Measurements from ENCODE around the gene NFASC.

The NFASC gene

DNA sequence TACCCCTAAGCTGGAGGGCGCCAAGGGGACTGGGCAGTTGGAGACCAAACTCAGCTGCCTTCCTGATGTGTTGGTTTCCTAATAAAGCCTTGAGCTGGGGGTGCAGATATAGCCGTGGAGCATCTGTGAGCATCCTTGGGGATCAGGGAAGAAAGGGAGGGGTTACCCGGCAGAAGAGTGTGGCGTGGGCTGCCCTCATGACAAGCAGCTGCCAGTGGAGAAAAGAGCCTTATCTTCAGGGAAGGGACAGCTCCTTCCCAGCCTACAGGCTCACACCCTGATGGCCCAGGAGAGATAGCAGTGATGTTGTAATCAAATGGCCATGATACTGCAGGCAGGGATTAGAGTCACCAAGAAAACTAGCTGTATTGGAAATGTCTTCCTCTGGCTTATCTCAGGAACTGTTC is 10.8 kb upstream of the NFASC start:
- no peak for DNase-seq (ENCODE audit: low read depth in 2 of 2)

DNA sequence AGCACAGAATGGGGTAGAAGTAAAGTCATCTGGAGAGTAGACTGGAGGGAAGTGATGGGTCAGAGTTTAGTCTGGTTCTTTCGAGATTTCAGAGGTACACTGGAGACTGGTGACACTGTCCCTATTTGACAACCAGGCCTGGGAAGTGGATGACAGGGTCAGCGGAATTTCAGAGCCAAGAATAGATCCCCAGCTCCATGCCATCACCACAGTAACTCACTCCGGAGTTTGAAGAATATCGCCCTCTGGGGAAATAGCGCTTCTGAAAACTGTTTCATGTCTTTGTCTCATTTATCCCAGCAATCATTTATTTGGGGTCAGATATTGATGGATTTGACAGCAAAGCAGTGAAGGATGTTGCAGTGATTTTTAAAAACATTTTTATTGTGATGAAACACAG is 7.6 kb upstream of the NFASC start:
- no peak for DNase-seq (ENCODE audit: low read depth in 2 of 2)

DNA sequence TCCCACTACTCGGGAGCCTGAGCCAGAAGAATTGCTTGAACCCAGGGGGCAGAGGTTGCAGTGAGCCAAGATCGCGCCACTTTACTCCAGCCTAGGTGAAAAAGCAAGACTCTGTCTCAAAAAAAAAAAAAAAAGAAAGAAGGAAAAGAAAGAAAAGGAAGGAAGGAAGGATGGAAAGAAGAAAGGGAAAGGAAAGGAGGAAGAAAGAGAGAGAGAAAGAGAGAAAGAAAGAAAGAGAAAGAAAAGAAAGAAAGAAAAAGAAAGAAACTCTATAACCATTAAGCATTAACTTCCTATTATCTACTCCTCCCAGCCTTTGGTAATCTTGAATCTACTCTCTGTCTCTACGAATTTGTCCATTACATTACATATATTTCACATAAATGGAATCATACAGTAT is 6.9 kb upstream of the NFASC start:
- no peak for DNase-seq (ENCODE audit: low read depth in 2 of 2)

DNA sequence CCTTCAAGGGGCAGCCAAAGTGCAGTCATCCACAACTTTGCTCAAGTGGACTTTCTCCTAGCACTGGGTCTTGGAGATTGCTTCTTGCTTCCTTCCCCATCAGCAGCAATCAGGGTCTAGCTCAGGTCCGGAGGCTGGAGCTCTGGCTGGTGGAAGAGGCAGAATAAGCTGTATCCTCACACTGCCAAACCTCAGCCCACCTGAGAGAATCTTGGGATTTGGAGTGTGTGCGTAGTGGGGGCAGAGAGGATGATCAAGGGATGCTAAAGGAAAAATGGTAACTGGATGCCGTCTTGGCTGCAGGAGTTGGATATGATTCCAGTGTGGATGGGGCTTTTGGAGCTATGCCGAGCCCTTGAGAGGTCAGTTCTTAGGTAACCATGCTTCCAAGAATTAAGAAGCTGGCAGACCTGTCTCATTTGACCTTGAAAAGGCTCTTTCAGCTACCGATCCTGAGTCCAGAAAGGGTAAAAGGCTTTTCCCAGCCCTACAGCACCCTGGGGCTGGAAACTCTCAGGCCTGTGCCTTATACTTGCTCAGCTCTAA is 4.5 kb upstream of the NFASC start:
- no peak for DNase-seq (ENCODE audit: low read depth in 2 of 2)

DNA sequence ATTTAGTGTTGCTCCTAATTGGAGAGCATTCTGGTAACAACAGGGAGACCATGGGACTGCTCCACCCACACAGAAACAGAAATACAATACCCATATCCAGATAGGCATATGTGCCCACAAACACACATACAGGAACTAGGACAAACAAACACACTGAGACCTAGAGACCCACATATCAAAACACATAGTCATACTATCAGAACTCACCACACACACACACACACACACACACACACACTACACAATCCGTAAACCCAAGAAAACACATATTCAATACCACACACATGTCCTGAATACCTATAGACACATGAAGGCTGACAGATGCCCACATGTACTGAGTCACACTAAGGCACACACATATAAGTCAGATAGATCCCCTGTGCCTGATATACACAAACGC is 3.5 kb upstream of the NFASC start:
- DNase-seq (ENCODE audit: low read depth in 2 of 2), result no peak

DNA sequence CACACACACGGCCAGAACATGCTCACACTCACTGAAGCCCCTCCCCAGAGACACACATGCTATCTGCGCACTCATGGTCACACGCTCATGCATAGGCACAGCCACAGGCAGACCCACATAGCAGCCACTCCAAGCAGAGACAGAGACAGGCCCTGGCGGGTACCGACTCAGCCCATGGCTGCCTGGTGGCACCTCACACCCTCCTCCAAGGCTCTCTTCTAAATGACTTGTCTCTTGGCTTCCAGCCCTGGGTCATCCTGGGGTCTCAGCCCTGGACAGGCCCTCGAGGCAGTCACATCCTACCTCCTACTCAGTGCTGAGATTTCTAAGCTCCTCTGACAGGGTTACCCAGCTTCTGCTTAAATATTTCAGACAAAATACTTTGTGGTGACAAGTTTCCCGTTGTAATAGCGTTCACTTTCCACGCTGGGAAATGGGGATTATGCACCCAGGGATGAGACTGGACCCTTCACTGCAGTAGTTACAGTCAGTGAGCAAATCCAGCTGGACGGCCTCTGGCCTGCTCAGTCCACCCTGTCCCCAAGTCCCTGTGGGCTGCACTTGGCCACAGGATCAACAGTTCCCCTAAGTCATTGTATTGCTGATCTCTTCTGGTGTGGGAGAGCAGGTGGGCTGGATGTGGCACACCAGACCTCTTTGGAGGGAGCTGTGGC is 2.9 kb upstream of the NFASC start:
- no peak for DNase-seq (ENCODE audit: low read depth in 2 of 2)

DNA sequence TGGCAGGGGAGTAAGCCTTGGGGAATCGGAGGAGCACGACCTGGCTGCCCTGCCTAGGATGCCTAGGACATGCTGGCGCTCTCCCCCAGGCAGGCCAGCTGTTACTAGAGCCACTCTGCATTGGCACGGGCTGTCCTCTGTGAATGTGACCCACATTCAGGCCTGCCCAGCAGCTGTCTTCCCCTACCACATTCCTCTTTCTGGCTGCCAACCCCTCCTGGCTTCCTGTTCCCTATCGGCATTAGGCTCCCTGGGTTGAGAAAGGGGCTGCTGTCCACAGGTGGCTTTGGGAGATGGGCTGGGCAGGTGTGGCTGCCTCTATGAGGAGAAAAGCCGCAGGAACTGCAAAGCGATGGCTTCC is 2.3 kb upstream of the NFASC start:
- DNase-seq (ENCODE audit: low read depth in 2 of 2), result no peak

DNA sequence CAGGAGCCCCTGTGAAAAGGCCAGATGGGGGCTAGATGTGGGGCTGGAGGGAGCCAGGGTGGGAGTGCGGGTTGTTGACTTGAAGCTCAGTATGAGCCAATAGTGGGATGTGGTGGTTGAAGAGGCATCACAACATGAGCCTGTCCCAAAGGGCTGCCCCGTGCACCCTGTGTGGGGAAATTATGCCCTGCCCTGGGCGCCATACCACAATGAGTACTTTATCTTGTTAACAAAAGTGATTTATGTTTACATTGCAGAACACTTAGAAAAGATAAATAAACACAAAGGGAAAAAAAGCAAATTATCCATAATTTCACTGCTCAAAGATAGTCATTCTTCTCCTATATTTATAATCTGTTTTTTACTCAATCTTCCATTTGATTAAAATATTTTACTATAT is 1.6 kb upstream of the NFASC start:
- DNase-seq (ENCODE audit: low read depth in 2 of 2), result no peak

DNA sequence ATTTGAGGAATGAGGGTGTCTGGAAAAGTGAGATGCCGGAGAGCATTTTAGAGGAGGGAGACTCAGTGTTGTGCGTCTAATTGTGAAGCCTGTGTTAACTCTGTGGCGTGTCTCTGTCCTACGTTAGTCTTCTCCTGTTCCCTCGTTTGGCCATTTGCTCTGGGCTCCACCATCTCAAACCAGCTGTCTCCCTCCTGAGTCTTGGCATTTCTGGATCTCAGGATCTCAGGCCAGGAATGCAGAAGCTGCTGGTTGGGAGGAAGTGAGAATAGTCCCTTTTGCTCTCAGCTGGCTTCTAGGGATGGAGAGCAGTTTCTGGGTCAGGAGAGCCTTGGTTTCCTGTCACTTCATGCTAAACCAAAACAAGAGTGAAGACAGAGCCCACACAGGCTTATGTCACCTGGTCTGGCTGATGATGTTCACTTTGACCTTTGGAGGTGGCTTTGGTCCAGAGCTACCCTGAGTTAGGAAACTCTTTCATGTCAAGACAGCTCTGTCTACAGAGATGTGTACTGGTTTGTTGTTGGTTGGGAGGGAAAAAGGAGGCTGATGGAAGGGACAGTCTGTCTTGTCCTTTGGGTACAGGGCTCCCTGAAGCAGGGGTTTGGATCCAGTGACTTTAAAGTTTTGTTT is 859 bp downstream of the NFASC start:
- no peak for DNase-seq (ENCODE audit: low read depth in 2 of 2)

DNA sequence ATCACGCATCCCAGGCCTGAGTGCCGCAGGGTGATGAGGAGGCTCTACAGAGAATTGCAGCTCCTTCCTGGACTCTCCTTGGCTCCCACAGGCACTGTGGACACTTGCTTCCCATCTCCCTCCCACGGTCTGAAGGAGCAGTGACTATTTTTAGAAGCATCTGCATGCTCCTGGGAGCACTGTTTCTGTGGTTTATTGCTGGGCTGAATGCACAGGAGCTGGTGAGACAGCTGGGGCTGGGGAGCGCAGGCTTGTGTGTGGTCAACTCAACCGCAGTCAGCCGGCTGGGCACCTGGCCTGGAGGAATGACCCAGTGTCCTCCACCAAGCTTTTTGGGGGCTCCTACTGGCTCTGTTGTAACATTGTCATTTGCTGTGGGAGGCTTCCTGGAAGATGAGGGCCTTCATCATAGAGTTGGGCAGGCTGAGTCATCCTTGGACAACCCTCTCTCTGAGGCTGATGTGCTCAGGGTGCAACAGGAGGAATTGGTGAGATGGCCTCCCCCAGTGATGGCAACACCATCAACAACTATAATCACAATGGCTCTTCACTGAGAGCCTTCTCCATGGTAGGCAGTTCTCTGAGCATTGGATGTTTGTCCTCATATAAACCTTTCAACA is 1.7 kb downstream of the NFASC start:
- DNase-seq (ENCODE audit: low read depth in 2 of 2), result no peak

DNA sequence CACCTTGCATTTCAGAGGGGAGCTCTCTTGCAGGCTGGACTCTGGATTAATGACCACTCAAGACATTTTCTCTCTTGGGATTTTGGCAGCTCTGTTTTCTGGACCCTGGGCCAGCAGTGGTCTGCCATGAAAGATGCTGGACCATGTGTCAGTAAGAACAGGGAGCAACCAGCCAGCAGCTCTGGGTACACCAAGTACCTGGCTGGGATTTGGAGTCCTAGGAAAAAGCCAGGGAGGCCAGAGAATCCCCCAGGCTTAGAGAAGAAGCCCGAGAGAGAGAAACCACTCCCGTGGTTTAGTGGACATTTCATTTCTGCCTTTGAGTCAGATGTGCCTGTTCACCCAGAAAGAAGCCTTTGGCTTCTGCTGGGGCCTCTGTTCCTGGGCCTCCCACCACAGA is 2.5 kb downstream of the NFASC start:
- no peak for DNase-seq (ENCODE audit: low read depth in 2 of 2)

DNA sequence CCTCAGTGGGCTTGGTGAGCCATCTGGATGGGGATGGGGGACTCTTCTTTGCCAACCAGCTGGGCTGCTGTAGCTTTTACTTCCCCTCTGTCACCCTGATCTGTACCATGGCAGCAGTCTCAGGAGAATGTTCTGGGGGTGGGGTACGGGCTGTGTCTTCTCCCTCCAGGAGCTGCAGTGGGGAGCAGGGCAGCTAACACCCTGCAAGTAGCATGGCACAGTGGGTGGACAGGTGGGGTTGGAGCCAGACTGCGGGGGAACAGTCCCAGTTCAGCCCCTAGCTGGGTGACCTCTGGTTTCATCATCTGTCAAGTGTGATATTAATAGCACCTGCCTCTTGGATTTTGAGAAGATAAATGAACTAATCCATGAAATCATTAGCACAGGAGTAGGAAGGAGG is 3.1 kb downstream of the NFASC start:
- DNase-seq (ENCODE audit: low read depth in 2 of 2), result no peak

DNA sequence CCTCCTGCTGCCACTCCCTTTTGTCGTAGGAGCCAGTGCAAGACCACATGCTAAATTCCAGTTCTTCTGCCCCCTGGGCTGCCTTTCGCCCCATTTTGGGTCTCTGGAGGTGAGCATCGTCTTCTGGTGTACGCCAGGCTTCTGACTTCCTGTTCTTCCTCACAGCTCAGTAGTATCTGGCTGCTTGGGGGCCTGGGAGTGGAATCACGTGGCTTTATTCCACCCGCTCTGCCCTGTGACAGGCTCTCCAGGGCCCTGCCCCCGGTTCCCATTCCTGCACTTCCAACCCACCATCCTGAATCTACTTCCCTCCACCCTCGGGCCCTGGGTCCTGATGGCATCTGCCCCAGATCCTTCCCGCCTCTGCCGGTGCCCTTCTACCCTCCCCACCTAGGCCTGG is 3.6 kb downstream of the NFASC start:
- no peak for DNase-seq (ENCODE audit: low read depth in 2 of 2)

DNA sequence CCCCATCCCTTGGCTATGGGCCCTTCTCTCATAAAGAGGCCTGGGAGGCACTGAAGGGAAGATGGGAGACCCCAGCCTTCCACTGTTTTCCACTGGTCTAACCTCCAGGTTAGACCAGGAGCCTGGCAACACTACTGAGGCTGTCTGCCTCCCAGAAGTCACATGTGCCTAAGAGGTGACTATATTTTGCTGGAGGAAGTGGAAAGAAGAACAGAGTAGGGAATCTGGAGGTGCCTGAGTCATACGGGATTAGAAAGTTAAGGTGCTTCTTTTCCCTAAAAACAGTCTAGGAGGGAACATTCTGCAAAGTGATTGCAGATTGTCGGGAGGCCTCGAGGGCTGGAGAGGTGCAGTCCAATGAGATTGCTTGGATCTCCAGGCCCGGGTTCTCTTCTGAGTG is 4.6 kb downstream of the NFASC start:
- DNase-seq (ENCODE audit: low read depth in 2 of 2), result no peak

DNA sequence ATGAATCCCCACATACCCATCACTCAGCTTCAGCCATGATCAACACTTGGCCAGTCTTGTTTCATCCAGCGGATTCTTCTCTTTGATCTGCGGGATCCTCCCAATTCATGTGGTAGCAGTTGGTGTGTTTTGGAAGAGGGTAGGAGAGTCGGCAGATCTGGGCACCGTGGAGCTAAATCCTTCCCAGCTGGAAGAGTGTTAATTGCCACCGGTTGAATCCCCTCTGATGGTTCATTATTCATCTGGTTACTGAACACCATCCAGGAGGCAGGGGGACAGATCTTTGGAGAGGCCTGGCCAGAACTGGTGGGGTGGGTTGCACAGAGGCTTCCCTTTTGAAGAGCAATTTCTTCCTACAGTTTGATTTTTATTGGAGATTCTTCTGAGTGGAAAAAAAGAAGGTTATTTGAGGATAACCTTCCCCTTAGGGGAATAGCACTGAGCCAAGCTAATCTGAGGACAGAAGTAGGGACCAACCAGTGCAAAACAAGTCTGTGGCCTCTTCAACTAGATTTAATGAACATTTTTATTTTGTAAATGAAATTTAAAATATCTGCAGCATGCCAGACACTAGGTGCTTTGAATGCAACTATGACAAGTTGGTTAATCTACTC is 8.1 kb downstream of the NFASC start:
- no peak for DNase-seq (ENCODE audit: low read depth in 2 of 2)

DNA sequence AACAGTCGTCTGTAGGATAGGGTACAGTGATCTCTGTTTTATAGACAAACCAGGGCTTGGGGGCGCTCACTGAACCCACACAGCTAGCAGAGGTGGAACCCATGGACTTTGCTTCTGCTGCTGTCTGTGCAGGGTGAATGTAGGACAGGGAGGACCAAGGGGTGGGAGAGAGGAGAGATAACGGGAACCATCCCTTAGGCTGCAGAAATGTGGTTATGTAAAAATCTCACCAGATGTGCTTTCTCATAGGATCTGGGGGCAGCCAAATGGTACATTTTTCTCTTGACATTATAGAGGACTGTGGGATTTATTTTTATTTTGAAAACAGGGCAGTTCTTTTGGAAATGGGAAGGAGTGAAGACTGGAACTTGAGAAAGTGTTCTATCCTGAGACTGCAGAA is 8.7 kb downstream of the NFASC start:
- DNase-seq (ENCODE audit: low read depth in 2 of 2), result no peak

DNA sequence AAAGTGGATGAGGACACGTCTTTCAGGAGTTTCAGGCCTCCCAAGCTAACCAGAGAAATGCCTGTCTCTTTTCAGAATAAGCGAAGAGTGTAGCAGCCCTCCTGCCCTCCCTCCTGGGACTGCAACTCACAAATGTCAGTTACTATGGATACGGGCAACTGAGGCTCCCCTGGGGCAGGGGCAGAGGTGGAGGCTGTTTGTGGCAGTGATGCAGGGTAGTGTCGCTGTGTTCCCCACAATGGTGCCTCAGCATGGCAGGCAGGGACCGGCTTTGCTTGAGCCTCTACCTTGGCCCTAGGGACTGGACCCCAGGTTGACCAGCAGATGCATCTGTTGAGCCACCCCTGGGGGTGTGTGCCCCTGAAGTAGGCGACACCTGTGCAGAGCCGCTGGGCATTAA is 10.2 kb downstream of the NFASC start:
- DNase-seq (ENCODE audit: low read depth in 2 of 2), result no peak

DNA sequence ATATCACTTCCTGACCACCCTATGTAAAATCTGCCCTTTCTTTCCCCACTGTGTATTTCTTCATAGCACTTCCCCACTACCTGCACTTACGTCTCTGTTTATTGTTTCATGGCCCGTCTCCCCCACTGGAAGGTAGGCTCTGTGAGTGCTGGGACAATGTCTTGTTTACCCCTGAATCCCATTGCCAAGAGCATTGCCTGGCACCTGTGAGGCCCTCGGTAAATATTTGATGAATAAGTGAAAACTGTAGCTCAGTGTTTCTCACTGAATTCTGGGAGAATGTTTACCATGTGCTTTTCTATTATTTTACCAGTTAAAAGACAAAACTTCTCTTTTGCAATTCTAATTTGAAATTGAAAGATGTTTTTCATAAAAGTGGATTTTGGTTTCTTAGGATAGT is 11.8 kb downstream of the NFASC start:
- no peak for DNase-seq (ENCODE audit: low read depth in 2 of 2)

DNA sequence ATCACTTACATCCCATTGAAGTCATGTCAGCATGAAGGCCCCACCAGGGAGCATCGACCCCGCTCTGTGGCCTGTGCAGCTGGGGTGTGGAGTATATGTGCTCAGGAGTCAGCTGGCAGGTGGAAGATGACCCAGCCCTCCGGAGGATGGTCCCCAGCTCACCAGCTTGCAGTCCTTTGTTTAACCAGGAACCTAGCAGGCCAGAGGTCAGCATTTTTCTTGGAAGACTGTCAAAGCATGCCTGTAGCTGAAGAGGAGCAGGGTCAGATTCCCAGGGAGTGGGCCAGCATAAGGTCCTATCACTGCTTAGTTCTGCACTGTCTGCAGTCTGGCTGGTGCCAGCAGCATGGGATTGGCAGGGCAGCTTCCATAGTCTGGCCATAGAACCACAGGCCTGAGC is 12.7 kb downstream of the NFASC start:
- no peak for DNase-seq (ENCODE audit: low read depth in 2 of 2)

DNA sequence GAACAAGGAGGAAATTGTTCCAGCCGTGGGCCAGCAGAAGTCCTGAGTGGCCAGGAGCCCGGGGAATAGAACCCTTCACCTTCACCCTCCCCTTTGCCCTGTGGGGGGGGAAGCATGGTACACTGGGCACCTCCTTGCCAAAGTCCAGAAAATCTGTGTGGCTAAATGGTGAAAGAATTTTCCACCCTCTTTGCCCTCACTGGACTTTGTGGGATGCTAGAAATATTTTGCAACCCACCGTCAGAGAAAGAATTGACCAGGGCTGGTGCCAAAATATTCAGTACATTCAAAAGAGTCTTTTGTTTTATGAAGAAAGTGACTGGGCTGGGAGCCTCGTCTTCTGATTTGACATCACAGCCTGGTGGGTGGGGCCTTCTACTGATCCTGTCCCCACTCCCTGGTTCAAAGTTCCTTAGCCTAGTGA is 14.6 kb downstream of the NFASC start:
- DNase-seq (ENCODE audit: low read depth in 2 of 2), result no peak

DNA sequence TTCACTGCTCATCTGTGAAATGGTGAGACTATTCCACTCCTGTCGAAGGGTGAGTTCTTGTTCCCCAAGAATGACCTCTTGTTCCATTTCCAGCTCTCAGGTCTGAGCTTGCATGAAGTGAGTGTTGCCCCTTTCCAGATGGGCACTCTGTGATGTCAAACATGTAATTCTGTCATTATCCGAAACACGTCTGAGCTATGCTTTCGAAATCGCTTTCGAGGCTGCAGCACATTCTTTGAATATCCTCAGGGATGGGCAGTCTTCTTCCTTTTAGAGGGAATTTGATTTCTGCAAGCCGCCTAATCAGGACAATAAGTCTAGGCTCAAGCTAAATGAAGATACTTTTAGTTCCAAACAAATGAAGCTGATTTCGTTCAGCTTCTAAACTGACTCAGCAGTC is 15.1 kb downstream of the NFASC start:
- DNase-seq (ENCODE audit: low read depth in 2 of 2), result no peak

DNA sequence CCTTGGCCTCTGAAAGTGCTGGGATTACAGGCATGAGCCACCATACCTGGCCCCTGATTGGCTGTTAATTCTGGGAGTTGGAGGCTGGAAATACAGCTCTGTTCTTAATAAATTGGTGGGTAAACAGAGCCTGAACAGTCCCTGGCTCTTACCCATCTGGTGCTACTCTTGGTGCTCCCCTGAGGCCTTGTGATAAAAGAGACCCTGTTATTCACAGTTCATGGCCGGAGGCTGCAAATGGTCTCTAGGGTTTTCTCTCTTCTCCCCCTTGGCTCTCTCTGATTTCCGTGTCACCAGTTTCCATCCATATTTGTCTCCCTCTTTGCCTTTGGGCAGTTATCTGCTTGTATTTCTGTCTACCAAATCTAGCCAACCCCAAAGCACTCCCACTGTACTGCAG is 17.2 kb downstream of the NFASC start:
- DNase-seq (ENCODE audit: low read depth in 2 of 2), result no peak

DNA sequence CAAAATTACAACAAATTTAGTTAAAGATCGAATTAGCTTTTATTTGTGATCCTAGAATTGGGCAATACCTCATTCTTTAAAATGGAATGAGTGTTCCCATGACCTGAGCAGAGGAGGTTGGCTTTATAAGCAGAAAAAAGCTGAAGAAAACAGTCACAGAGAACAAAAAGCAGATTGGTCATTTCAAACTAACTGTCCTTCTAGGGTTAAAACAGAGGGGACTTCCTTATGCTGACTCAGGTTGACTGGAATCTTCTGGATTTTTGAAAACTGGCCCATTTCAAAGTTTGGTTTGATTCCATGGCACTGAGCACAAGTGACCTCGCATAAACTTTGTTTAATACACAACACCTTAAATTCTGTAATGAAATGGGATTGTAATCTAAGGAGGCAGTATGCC is 17.6 kb downstream of the NFASC start:
- peak in 1 of 2 experiments; percentile 15 for DNase-seq (ENCODE audit: low read depth in 2 of 2)

Measured in fibroblast of skin of left biceps (primary cell).